Ishikawa (cell line): ENCODE measurements around the gene SLC45A1.

Source experiments
- CEBPB ChIP-seq: IDR thresholded peaks from 2 replicates; pipeline ENCODE4 v1.6.1; 2012
- CREB1 ChIP-seq: IDR thresholded peaks from 2 replicates; pipeline ENCODE4 v1.6.1; 2012; ENCODE audit warnings: low read depth
- EGR1 ChIP-seq: IDR thresholded peaks from 2 replicates; pipeline ENCODE4 v1.6.1; 2012
- EP300 ChIP-seq: IDR thresholded peaks from 2 replicates; pipeline ENCODE4 v1.6.1; 2012; ENCODE audit warnings: borderline replicate concordance
- FOXM1 ChIP-seq: IDR thresholded peaks from 2 replicates; pipeline ENCODE4 v1.6.1; 2012; ENCODE audit warnings: low read depth, borderline replicate concordance
- NFIC ChIP-seq: IDR thresholded peaks from 2 replicates; pipeline ENCODE4 v1.6.1; 2012
- RAD21 ChIP-seq: IDR thresholded peaks from 2 replicates; pipeline ENCODE4 v1.6.1; 2012; ENCODE audit warnings: low read depth
- REST ChIP-seq: IDR thresholded peaks from 2 replicates; pipeline ENCODE4 v1.6.1; 2012; ENCODE audit warnings: low read depth, mild to moderate bottlenecking
- TAF1 ChIP-seq: IDR thresholded peaks from 2 replicates; pipeline ENCODE4 v1.6.1; 2012; ENCODE audit warnings: low read depth, mild to moderate bottlenecking
- TCF12 ChIP-seq: IDR thresholded peaks from 2 replicates; pipeline ENCODE4 v1.6.1; 2012; ENCODE audit warnings: low read depth
- TEAD4 ChIP-seq: IDR thresholded peaks from 2 replicates; pipeline ENCODE4 v1.6.1; 2012
- USF1 ChIP-seq: IDR thresholded peaks from 2 replicates; pipeline ENCODE4 v1.6.1; 2012
- YY1 ChIP-seq: IDR thresholded peaks from 2 replicates; pipeline ENCODE4 v1.6.1; 2012; ENCODE audit warnings: low read depth
- ZBTB7A ChIP-seq: IDR thresholded peaks from 2 replicates; pipeline ENCODE4 v1.6.1; 2012; ENCODE audit warnings: low read depth
- TF ChIP-seq, protein P1 (sequence below): IDR thresholded peaks from 2 replicates; pipeline ENCODE4 v1.6.1; 2012

Gene SLC45A1

GRCh38 chr1:8281843-8282509 lies 35.9 kb upstream of the SLC45A1 start:
- TF ChIP-seq CREB1 = no peak
- TF ChIP-seq, protein P1, sequence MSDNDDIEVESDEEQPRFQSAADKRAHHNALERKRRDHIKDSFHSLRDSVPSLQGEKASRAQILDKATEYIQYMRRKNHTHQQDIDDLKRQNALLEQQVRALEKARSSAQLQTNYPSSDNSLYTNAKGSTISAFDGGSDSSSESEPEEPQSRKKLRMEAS = no peak
- no peak for TF ChIP-seq TCF12
- no peak for TF ChIP-seq REST
- no peak for TF ChIP-seq TEAD4
- TF ChIP-seq USF1 = no peak
- no peak for TF ChIP-seq CEBPB
- TF ChIP-seq YY1 = no peak
- TF ChIP-seq ZBTB7A = no peak
- TF ChIP-seq EP300 = no peak

GRCh38 chr1:8283058-8283884 lies 34.6 kb upstream of the SLC45A1 start:
- TF ChIP-seq CEBPB = no peak
- no peak for TF ChIP-seq FOXM1
- no peak for TF ChIP-seq ZBTB7A
- TF ChIP-seq, protein P1 = no peak
- no peak for TF ChIP-seq CREB1
- TF ChIP-seq TEAD4 = no peak
- TF ChIP-seq REST = no peak
- TF ChIP-seq NFIC = no peak
- TF ChIP-seq YY1 = no peak
- TF ChIP-seq TAF1 = no peak
- TF ChIP-seq EP300 = no peak
- TF ChIP-seq EGR1 = no peak
- TF ChIP-seq USF1 = no peak
- TF ChIP-seq TCF12 = no peak
- no peak for TF ChIP-seq RAD21

DNA sequence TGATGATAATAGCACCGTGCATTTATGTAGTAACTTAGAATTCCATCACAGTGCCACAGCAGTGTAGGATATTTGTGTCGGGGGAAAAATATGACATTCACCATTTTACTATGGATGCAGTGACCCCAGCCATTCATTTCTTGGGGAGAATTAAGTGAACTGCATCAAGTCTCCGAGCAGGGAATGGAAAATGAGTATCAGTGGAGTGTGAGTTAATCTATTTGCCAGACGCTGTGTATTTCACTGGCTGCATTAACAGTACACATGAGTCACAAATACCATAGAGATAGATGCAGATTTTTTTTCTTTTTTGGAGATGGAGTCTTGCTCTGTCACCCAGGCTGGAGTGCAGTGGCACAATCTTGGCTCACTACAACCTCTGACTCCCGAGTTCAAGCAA lies 33.8 kb upstream of the SLC45A1 start:
- TF ChIP-seq, protein P1 = no peak
- TF ChIP-seq REST (no peak), CREB1 (no peak), RAD21 (no peak), EP300 (no peak), USF1 (no peak), TEAD4 (no peak), ZBTB7A (no peak), YY1 (no peak)

DNA sequence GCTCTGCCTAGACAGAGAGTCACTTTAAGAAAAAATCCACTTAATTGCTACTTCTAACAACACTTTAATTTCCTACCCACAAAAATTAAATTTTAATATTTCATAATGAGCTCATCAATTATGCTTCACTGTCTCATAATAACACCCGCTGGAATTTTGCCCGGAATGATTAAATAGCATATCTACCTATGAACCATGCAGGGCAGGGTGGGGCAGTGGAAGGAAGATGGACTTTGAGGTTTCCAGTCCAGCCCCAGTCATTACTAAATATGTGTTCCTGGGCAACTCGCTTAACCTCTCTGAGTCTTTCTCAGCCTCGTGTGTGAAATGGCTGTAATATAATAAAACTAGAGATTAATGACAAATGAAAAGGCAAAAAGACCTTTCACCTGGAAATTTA lies 32.8 kb upstream of the SLC45A1 start:
- TF ChIP-seq NFIC = no peak
- no peak for TF ChIP-seq TEAD4
- TF ChIP-seq, protein P1 = no peak
- TF ChIP-seq TCF12 = no peak
- no peak for TF ChIP-seq TAF1
- no peak for TF ChIP-seq EP300
- TF ChIP-seq REST = no peak
- TF ChIP-seq EGR1 = no peak
- TF ChIP-seq ZBTB7A = no peak
- no peak for TF ChIP-seq CREB1
- no peak for TF ChIP-seq RAD21
- no peak for TF ChIP-seq YY1
- TF ChIP-seq USF1 = no peak
